ENCODE results near the gene PHPT1.
"Not testable (repeated sequence)": the region's sequence is repeated elsewhere in the genome, so short reads cannot be mapped to it uniquely, and the experiment has no call there.

PHPT1 gene

GRCh38 chr9:136823136-136824046 is 25.8 kb upstream of the PHPT1 start:
- DNase-seq, result peak; percentile 35

GRCh38 chr9:136824496-136825225 is 24.5 kb upstream of the PHPT1 start:
- no peak for DNase-seq

GRCh38 chr9:136825295-136826187 is 23.7 kb upstream of the PHPT1 start:
- no peak for DNase-seq

- no peak for DNase-seq
These were observed 23.0 kb upstream of the PHPT1 start for GRCh38 chr9:136826188-136826541.

GRCh38 chr9:136826703-136827582 is 22.3 kb upstream of the PHPT1 start:
- DNase-seq, result no peak

GRCh38 chr9:136827794-136828473 is 21.3 kb upstream of the PHPT1 start:
- DNase-seq, result no peak

- no peak for DNase-seq
These were observed 20.6 kb upstream of the PHPT1 start for GRCh38 chr9:136828474-136829140.

- no peak for DNase-seq
These were observed 19.8 kb upstream of the PHPT1 start for GRCh38 chr9:136829412-136829811.

GRCh38 chr9:136829981-136830885 is 19.0 kb upstream of the PHPT1 start:
- DNase-seq, result no peak

- no peak for DNase-seq
These were observed 18.0 kb upstream of the PHPT1 start for GRCh38 chr9:136831002-136831719.

GRCh38 chr9:136831720-136832104 is 17.5 kb upstream of the PHPT1 start:
- DNase-seq, result no peak

- DNase-seq, result no peak
These were observed 16.6 kb upstream of the PHPT1 start for GRCh38 chr9:136832581-136832980.

GRCh38 chr9:136833381-136834048 is 15.7 kb upstream of the PHPT1 start:
- not testable (repeated sequence) for DNase-seq

- no peak for DNase-seq
These were observed 13.9 kb upstream of the PHPT1 start for GRCh38 chr9:136835162-136835931.

GRCh38 chr9:136835932-136836904 is 13.0 kb upstream of the PHPT1 start:
- DNase-seq, result no peak

- DNase-seq, result no peak
These were observed 11.9 kb upstream of the PHPT1 start for GRCh38 chr9:136837146-136837855.
